ENCODE results near the gene PARP6.
A peak's percentile ranks its signal among the peaks of the same experiment; 100 is the strongest.

The PARP6 gene

DNA sequence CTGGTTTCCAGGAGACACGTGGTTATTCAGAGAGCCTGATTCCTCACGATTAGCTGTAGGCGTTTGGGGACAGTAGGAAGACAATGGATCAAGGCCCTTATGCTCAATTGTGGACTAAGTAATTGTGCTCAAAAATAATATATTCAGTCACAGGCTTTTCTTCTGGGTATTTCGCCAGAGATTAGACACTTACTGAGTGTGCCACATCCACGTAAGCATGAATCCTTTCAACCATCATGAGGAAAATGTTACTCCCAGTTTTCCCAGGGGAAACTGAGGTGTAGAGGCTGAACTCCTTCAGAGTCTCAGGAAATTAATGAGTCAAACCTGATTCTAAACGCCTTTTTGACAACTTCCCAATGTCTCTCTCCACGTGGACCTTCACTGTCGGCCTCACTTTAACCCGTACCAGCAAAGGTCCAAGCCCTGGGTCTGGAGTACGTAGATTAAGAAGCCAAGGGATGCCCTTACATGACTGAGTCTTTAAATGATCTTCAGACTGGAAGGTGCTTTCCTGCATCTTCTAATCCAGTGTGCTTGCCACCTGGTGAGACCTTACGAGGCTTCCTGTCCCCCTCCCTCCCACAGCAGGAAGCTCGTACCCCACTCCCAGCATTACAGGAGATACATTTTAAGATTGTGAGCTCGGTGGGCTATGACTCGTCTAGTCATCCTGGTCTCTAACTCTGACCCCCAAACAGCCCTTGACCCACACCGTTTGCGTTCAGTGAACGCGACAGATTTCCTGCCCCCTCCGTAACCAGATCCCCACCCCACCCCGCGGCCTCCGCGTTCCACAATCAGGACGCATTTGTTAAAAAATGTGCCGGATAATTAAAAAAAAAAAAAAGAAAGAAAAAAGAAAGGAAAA lies 43.0 kb downstream of the PARP6 start:
- DNase-seq (ENCODE audit: low spot score), result no peak
- TF ChIP-seq, protein P1, sequence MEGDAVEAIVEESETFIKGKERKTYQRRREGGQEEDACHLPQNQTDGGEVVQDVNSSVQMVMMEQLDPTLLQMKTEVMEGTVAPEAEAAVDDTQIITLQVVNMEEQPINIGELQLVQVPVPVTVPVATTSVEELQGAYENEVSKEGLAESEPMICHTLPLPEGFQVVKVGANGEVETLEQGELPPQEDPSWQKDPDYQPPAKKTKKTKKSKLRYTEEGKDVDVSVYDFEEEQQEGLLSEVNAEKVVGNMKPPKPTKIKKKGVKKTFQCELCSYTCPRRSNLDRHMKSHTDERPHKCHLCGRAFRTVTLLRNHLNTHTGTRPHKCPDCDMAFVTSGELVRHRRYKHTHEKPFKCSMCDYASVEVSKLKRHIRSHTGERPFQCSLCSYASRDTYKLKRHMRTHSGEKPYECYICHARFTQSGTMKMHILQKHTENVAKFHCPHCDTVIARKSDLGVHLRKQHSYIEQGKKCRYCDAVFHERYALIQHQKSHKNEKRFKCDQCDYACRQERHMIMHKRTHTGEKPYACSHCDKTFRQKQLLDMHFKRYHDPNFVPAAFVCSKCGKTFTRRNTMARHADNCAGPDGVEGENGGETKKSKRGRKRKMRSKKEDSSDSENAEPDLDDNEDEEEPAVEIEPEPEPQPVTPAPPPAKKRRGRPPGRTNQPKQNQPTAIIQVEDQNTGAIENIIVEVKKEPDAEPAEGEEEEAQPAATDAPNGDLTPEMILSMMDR (IDR thresholded peaks at IDR 0.05; ENCODE audit: extremely low read depth, insufficient read depth, missing control alignments), result no peak
- in situ Hi-C loops (cut with MboI; ENCODE audit: low pct_unique_long_range_greater_than_20kb, low sequenced_read_pairs, unreplicated experiment), result no loop called here

DNA sequence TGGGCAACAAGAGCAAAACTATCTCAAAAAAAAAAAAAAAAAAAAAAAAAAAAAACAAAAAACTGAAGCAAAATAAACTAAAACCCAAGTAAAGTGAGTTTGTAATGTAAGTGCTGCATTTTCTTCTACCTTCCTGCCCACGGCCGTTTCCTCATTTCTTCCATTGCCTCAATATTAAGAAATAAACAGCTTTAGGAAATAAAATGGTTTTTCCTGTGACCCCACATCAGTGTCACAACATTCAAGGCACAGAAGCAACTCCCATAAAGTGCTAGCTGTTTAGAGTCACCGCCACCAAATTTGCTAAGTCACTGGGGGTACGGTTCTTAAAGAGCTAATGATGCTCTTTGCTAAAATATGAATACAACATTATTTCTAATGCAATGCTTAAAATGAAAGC lies 44.6 kb downstream of the PARP6 start:
- no peak for DNase-seq (ENCODE audit: low spot score)
- TF ChIP-seq, protein P1 (IDR thresholded peaks at IDR 0.05; ENCODE audit: extremely low read depth, insufficient read depth, missing control alignments), result no peak
- in situ Hi-C loops (cut with MboI; ENCODE audit: low pct_unique_long_range_greater_than_20kb, low sequenced_read_pairs, unreplicated experiment), result no loop called here

DNA sequence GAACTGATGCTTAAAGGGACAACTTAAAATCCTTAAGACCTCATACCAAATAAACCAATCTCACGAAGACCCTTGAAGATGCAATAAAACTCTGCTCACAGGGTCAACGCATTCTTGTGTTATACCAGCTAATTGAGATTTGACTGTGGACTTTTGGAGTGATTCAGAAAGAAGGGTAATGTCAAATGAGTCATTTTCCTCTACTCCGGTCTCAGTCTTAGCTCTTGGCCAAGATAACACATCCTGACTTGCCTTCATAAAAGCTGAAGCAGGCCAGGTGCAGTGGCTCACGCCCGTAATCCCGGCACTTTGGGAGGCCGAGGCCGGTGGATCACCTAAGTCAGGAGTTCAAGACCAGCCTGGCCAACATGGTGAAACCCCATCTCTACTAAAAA lies 45.2 kb downstream of the PARP6 start:
- peak; percentile 45 for DNase-seq (ENCODE audit: low spot score)
- in situ Hi-C loops (cut with MboI; ENCODE audit: low pct_unique_long_range_greater_than_20kb, low sequenced_read_pairs, unreplicated experiment), result no loop called here
- TF ChIP-seq, protein P1 (IDR thresholded peaks at IDR 0.05; ENCODE audit: extremely low read depth, insufficient read depth, missing control alignments), result no peak

DNA sequence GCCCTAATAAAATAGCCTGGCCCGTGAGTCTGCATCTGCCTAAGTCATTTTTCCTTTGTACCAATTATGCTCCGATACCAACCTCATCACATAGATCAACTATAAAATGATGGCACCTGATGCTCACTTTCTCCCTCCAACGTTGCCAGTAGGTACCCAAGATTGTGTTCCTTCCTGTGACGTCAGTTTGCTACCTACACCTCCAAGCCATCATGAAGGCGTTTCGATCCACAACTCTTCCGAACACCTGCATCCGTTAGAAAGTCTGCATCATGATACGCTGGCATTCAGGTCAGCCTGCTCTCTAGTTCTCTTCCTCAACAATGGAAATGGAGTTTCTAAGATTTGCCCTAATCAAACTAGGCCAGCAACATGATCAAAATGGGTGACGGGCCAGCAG lies 49.1 kb downstream of the PARP6 start:
- no peak for DNase-seq (ENCODE audit: low spot score)
- in situ Hi-C loops (cut with MboI; ENCODE audit: low pct_unique_long_range_greater_than_20kb, low sequenced_read_pairs, unreplicated experiment), result no loop called here
- TF ChIP-seq, protein P1 (IDR thresholded peaks at IDR 0.05; ENCODE audit: extremely low read depth, insufficient read depth, missing control alignments), result no peak

DNA sequence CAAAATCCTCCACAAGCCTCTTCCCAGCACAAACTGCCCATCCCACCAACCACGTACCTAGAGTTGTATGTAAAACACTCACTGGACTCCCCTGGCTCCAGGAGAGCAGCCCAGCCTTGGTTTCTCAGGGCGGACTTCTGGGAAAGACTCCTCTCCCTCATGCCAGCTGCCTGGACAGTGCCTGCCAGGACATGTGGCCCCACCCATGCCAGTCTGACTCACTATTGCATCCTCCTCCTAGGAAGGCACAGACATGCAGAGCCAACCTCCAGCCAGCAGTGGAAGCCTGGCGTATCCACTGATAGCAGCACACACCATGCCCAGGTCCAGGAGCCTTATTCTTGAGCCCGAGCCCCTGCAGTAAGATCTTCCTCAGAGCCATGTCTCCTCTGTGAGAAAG lies 50.0 kb downstream of the PARP6 start:
- no peak for DNase-seq (ENCODE audit: low spot score)
- in situ Hi-C loops (cut with MboI; ENCODE audit: low pct_unique_long_range_greater_than_20kb, low sequenced_read_pairs, unreplicated experiment), result no loop called here
- TF ChIP-seq, protein P1 (IDR thresholded peaks at IDR 0.05; ENCODE audit: extremely low read depth, insufficient read depth, missing control alignments), result no peak

DNA sequence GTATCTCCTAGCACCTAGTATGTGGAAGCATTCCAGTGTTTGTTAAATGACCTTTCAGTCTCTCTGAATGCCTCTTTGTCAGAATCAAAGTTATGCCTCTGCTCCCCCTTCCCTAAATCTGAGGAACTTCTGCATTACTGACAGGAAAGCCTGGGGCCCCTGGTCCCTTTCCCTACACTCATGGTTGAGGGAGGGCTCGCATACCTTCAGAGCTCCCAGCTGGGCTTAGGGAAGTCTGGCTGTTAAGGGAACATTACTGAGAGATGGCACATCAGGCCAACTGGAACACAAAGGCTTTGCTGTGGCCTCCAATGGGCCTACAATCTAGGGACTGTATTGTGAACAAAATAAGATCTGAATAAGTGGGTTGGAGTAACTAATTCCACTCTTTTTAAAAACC lies 51.7 kb downstream of the PARP6 start:
- in situ Hi-C loops (cut with MboI; ENCODE audit: low pct_unique_long_range_greater_than_20kb, low sequenced_read_pairs, unreplicated experiment), result no loop called here
- no peak for DNase-seq (ENCODE audit: low spot score)
- TF ChIP-seq, protein P1 (IDR thresholded peaks at IDR 0.05; ENCODE audit: extremely low read depth, insufficient read depth, missing control alignments), result no peak
